Stimulated activated CD8-positive, alpha-beta memory T cell treated with anti-CD3 and anti-CD28 coated beads, Interleukin-15, amount 100 ng/mL, for 1 hour (primary cell): ENCODE results near the gene LCE1E.

ENCODE experiments used
- DNase-seq: peaks from one replicate; pipeline ENCODE4 v3.0.0-alpha.2; 2020; ENCODE audit warnings: low read depth

LCE1E gene

DNA sequence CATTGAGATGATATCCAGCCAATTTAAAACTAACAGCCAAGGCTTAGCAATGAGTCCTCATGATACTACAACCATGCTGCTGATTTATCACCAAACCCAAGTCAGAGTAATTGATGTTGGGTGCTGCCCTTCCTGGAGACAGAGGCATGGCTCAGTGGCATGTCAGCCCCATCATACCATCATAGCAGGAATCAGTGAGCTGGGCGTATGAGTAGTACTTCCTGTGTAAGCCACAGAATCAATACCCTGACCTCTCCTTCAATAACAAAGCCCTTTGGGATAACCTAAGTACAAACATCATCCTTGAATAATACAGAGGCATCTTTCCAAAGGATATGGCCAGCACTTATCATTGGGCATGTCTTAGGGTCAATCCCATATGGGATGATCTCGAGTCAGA is 3.0 kb upstream of the LCE1E start:
- no peak for DNase-seq

DNA sequence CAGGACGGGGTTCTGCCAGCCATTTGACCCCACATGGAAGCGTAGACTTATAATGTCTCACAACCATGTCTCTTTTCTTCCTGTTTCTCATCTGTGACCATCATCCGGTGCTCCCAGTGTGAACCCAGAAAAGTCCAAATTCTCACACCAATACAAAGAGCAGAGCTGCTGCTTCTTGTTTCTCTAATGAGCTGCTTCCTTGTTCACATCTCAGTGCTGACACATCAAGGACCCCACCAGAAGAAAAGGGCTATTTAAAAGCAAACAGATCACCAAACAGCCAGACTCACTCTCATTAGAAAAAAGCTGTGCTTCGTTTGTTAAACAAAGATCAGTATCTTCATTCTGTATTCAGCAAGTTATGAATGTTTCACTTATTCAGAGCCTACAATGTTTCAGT is 9.6 kb downstream of the LCE1E start:
- no peak for DNase-seq

DNA sequence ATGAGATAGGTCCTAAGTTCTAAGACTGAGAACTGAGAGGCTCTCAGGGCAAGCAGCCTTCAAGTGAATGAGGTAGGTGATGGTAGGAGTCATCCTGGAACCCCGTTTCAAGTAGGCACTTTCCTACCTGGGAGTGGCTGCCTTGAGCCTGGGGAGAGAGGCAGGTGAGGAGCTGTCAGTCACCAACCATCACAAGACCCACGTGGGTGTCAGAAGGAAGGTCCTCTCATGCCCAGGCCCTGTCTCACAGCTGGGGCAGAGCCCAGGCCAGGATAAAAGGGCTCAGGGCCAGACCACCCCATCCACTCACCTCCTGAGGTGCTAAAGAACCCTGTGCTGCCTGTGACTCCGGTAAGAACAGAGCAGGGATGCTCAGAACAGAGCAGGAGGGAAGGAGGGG is 10.4 kb downstream of the LCE1E start, which contains the start of gene LCE1D:
LCE1D (plus strand) TSS at position 301 of the 400 bp plus-strand sequence. CDS start 1,074 bp downstream, outside the sequence.
- no peak for DNase-seq

DNA sequence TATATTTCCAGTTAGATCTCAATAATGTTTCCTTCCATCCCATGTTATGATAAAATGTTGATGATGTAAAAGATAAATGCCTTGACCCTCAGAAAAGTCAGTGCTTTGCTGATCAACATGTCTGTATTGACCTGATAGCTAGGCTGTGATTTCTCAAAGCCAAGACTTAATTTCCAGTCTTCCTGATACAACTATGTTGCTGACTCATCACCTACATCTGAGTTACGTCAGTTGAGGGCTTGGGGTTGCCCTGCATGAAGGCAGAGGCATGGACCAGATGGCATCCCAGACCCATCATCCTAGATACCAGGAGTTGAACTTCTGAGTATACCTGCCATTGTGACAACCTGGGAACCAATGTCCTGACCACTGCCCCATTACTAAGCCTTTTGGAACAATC is 15.3 kb downstream of the LCE1E start:
- no peak for DNase-seq

DNA sequence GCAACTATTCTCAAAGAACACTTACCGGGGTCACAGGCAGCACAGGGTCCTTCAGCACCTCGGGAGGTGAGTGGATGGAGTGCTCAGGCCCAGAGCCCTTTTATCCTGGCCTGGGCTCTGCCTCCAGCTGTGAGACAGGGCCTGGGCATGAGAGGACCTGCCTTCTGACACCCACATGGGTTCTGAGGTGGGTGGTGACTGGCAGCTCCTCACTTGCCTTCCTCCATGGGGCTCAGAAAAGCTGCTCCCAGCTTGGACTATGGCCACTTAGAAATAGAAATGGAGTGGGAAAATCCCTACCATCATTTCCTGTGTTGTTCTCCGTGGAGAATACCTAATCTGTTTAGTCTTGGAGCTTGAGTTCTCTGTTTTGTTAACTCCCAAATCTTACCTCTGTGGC is 20.5 kb downstream of the LCE1E start, which contains the start of gene LCE1C:
LCE1C (minus strand) TSS at position 76 of the 400 bp plus-strand sequence. CDS start 1,173 bp downstream, outside the sequence.
- DNase-seq: no peak

DNA sequence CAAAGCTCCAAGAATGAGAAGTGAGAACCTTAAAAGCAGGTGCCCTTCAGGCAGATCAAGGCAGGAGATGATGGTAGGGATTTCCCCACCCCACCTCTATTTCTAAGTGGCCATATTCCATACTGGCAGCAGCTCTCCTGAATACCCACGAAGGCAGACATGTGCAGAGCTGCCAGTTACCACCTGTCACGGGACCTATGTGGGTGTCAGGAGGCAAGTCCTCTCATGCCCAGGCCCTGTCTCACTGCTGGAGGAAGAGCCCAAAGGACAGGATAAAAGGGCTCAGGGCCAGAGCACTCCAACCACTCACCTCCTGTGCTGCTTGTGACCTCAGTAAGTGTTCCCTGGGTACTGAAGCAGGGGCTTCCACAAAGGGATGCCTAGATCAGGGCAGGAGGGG is 25.0 kb downstream of the LCE1E start:
- no peak for DNase-seq

DNA sequence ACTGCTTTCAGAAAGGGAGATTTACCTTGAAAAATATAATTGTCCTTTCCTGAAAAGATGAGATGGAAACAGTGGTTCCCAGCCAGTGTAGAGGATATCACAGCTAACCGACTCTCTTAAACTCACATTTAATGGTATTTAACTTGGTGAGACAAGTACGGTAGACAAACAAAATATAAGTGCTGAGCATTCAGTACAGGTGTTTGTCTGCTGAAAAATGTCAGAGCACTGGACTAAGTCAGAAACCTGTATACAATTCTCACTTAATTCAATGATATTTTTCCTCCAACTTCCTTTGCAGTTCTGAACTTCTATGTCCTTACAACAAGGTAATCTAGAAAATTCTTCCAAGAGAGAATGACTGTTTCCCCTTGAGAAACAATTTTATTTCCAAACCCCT is 25.6 kb downstream of the LCE1E start, which contains the start of gene LCE1B:
LCE1B (plus strand) TSS at position 301 of the 400 bp plus-strand sequence. CDS start 476 bp downstream, outside the sequence.
- no peak for DNase-seq

DNA sequence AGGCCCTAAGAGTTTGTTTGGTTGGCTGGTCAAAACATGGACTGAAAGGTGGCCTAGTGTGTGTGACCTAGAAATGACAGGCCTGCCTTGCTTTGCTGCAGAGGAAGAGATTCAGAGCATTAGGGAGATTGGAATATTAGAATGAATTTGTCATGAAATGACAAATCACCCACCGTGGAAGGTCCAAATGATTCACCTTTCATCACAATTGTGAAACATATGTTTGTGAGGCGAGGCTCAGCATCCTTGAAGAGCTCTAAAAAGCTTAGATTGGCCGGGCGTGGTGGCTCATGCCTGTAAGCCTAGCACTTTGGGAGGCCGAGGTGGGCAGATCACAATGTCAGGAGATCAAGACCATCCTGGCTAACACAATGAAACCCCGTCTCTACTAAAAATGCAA is 31.3 kb downstream of the LCE1E start:
- DNase-seq: no peak

DNA sequence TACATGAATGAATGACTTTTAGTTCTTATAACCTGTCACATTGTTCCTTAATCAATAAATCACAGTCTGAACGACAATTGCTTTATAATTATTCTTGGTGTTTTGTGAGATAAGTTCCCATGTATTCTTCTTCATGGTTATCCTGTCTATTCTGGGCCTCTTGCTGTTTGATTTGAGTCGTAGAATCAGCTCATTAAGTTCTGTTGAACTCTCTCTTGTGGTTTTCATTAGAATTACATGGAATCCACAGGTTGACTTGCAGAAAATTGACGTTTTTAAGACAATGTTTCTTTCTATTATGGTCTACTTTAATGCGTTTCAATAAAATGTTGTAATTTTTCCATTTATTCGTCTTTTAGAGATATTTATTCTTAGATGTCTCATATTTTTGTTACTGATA is 37.2 kb downstream of the LCE1E start:
- no peak for DNase-seq

DNA sequence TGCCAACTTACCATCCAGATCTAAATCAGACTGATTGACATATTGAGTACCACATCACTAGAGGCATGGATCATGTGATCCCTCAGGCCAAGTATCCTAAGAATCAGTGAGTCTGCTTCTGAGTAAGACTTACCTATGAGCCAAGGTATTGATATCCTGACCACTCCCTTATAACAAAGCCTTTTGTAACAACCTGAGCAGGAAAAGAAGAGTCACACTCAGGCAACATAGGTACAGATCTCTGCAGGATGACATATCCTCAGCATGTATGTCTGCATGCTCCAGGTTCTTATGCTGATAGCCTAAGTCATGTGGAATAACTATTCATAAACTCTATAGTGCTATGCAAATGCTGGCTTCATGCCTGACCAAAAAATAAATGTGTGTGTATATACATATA is 38.9 kb downstream of the LCE1E start:
- no peak for DNase-seq

DNA sequence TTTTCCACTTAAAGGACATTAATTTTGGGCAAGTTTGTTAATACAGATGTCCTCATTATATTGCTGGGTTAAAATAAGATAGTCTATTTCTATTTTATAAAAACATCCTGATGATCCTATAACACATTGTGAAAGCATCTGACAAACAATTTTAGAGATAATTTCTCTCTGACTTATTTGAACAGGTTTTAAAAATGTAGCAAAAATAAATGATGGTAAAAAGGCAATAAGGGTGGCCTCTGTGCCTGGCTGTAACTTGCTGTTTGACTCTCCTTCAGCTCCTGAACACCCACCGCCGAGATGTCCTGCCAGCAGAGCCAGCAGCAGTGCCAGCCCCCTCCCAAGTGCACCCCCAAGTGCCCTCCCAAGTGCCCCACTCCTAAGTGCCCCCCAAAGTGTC is 41.1 kb downstream of the LCE1E start, which contains the start of gene LCE1A:
LCE1A (plus strand) TSS at position 301 of the 400 bp plus-strand sequence; CDS start at position 301, 0 bp downstream.
- no peak for DNase-seq

DNA sequence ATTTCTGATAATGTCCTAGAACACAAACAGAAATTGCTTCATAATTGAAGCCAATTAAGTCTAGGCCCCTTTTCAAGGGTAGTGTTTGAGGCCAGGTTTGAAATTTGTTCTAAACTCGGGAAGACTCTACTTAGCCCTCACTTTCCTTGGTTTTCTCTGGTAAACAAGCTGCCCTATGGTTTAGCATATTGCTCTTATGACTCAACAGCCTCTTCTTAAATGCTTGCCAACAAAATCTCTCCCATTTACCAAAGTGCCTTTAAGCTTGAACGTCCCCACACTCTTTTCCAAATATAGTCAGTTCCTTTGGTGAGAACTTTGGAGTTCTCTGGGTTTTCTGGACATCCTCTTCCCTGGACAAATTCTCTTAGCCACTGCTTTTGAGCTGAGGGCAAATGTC is 50.8 kb downstream of the LCE1E start:
- DNase-seq: no peak
